WTC11 (cell line): ENCODE data around the gene GJA5. TPM values are rescaled to one million over a fixed set of nuclear protein-coding genes. Genes with fewer than 3 reads are reported as not detected.

ENCODE experiments used
- ATAC-seq: fragments of 200-7000 bp; cut with Tn5 transposase; 2 replicates; pipeline ENCODE4 v1.10.0; 2021; ENCODE audit warnings: mild to moderate bottlenecking, moderate library complexity
- Bru-seq: library from RNA; stranded (reverse); fragments of 400-500 nt; gene quantifications from one replicate; lab custom pipeline; 2021; lab: Mats Ljungman, UMichigan
- CTCF ChIA-PET: fragments of 300-600 bp; sonication (Branson Sonifier 250); formaldehyde crosslinking; loops from one replicate; lab custom pipeline; 2021; ENCODE audit warnings: antibody characterized with exemption; lab: Charles Lee
- POLR2A ChIA-PET: fragments of 350-600 bp; sonication (Branson Sonifier 250); formaldehyde crosslinking; loops from one replicate; lab custom pipeline; 2021; ENCODE audit warnings: antibody characterized with exemption; lab: Charles Lee
- DNase-seq: peaks from one replicate; pipeline ENCODE4 v3.0.0; 2021; ENCODE audit warnings: low spot score
- H3K27ac Mint-ChIP-seq: 2 replicates; pipeline ENCODE4 v1.8.0; 2021; ENCODE audit warnings: mixed read lengths
- H3K27me3 Mint-ChIP-seq: 2 replicates; pipeline ENCODE4 v1.8.0; 2021; ENCODE audit warnings: low read depth, mild to moderate bottlenecking, moderate library complexity, mixed read lengths
- H3K36me3 Mint-ChIP-seq: 2 replicates; pipeline ENCODE4 v1.8.0; 2021; ENCODE audit warnings: mixed read lengths
- H3K4me1 Mint-ChIP-seq: 2 replicates; pipeline ENCODE4 v1.8.0; 2022; ENCODE audit warnings: mixed read lengths
- H3K4me3 Mint-ChIP-seq: 2 replicates; pipeline ENCODE4 v1.8.0; 2021; ENCODE audit warnings: mild to moderate bottlenecking, moderate library complexity, mixed read lengths
- H3K9me3 Mint-ChIP-seq: 2 replicates; pipeline ENCODE4 v1.8.0; 2021; ENCODE audit warnings: mixed read lengths
- AFF4 ChIP-seq: sonication (generic); formaldehyde crosslinking; IDR thresholded peaks from 2 replicates; pipeline ENCODE4 v1.8.1; 2023; ENCODE audit warnings: mild to moderate bottlenecking, missing genetic modification reagents, borderline replicate concordance
- CREM ChIP-seq: sonication (generic); formaldehyde crosslinking; IDR thresholded peaks from 2 replicates; pipeline ENCODE4 v1.8.1; 2022; ENCODE audit warnings: mild to moderate bottlenecking, missing genetic modification reagents, moderate library complexity
- E2F4 ChIP-seq: sonication (generic); formaldehyde crosslinking; IDR thresholded peaks from 2 replicates; pipeline ENCODE4 v1.8.1; 2022; ENCODE audit warnings: low read depth, mild to moderate bottlenecking, moderate library complexity, missing genetic modification reagents, borderline replicate concordance
- FOXP1 ChIP-seq: sonication (generic); formaldehyde crosslinking; IDR thresholded peaks from 2 replicates; pipeline ENCODE4 v1.8.0; 2022; ENCODE audit warnings: missing genetic modification reagents, mild to moderate bottlenecking, moderate library complexity, borderline replicate concordance
- GRHL2 ChIP-seq: fragments of 250-450 bp; sonication (Bioruptor Pico); IDR thresholded peaks from 2 replicates; pipeline ENCODE4 v1.8.0; 2022; ENCODE audit warnings: mild to moderate bottlenecking, moderate library complexity; ENCODE audit not compliant: insufficient replicate concordance, severe bottlenecking
- MXD4 ChIP-seq: fragments of 250-450 bp; sonication (Bioruptor Pico); IDR thresholded peaks from 2 replicates; pipeline ENCODE4 v1.8.0; 2021; ENCODE audit warnings: mild to moderate bottlenecking, moderate library complexity, borderline replicate concordance
- MYBL2 ChIP-seq: sonication (generic); formaldehyde crosslinking; IDR thresholded peaks from 2 replicates; pipeline ENCODE4 v1.8.1; 2023; ENCODE audit warnings: mild to moderate bottlenecking, moderate library complexity, missing genetic modification reagents
- NFE2L1 ChIP-seq: sonication (generic); formaldehyde crosslinking; IDR thresholded peaks from 2 replicates; pipeline ENCODE4 v1.8.1; 2023; ENCODE audit warnings: missing genetic modification reagents
- PRDM15 ChIP-seq: sonication (generic); formaldehyde crosslinking; IDR thresholded peaks from 2 replicates; pipeline ENCODE4 v1.8.0; 2022; ENCODE audit warnings: missing genetic modification reagents
- PREB ChIP-seq: sonication (generic); formaldehyde crosslinking; IDR thresholded peaks from 2 replicates; pipeline ENCODE4 v1.8.1; 2022; ENCODE audit warnings: mild to moderate bottlenecking, missing genetic modification reagents, moderate library complexity, borderline replicate concordance
- RELA ChIP-seq: sonication (generic); formaldehyde crosslinking; IDR thresholded peaks from 2 replicates; pipeline ENCODE4 v1.8.1; 2022; ENCODE audit warnings: missing genetic modification reagents, mild to moderate bottlenecking, borderline replicate concordance
- SP1 ChIP-seq: sonication (generic); formaldehyde crosslinking; conservative IDR thresholded peaks from 2 replicates; pipeline ENCODE4 v1.8.1; 2022; ENCODE audit warnings: missing genetic modification reagents
- TCF7 ChIP-seq: sonication (generic); formaldehyde crosslinking; IDR thresholded peaks from 2 replicates; pipeline ENCODE4 v1.8.0; 2022; ENCODE audit warnings: mild to moderate bottlenecking, low read depth, missing genetic modification reagents, moderate library complexity
- TEAD4 ChIP-seq: sonication (generic); formaldehyde crosslinking; IDR thresholded peaks from 2 replicates; pipeline ENCODE4 v1.8.0; 2022; ENCODE audit warnings: mild to moderate bottlenecking, missing genetic modification reagents
- ZBTB21 ChIP-seq: sonication (generic); formaldehyde crosslinking; IDR thresholded peaks from 2 replicates; pipeline ENCODE4 v1.8.1; 2023; ENCODE audit warnings: mild to moderate bottlenecking, missing genetic modification reagents, borderline replicate concordance
- ZMAT4 ChIP-seq: fragments of 250-450 bp; sonication (Bioruptor Pico); IDR thresholded peaks from 2 replicates; pipeline ENCODE4 v1.9.0; 2021; ENCODE audit warnings: mild to moderate bottlenecking
- ZNF396 ChIP-seq: fragments of 250-450 bp; sonication (Bioruptor Pico); IDR thresholded peaks from 2 replicates; pipeline ENCODE4 v1.8.0; 2021; ENCODE audit warnings: mild to moderate bottlenecking, moderate library complexity, borderline replicate concordance
- ZNF512 ChIP-seq: sonication (generic); formaldehyde crosslinking; IDR thresholded peaks from 2 replicates; pipeline ENCODE4 v1.8.1; 2022; ENCODE audit warnings: missing genetic modification reagents, borderline replicate concordance
- long read RNA-seq, 3 experiments: library from RNA in 1 of 3; library from capped mRNA in 1 of 3; library from polyadenylated mRNA in 1 of 3; unstranded in 2 of 3; stranded (forward) in 1 of 3; transcript quantifications; one replicate each; pipeline ENCODE4 v2.0.0, GENCODE V29; 2021
- total RNA-seq: library from RNA; stranded (reverse); gene quantifications from 3 replicates; pipeline ENCODE4 v1.2.3, GENCODE V29; 2021

GJA5 gene
- total RNA-seq (2.2 to 3.0 TPM (median 2.2 TPM) in 3 replicates), Bru-seq, nascent RNA (percentile 38 among the genes with signal in this experiment)
- long read RNA-seq, experiment 1, transcript GJA5-203 (2 exons, 3,183 nt), result major isoform, 11 of 16 reads
- long read RNA-seq, experiment 1, partial matches to known transcripts, result 0 of 16 reads
- long read RNA-seq, experiment 1, other reads (novel, unspliced or antisense), result 3 of 16 reads
- long read RNA-seq, experiment 2, partial matches to known transcripts, result 3 of 4 reads
- long read RNA-seq, experiment 2, other reads (novel, unspliced or antisense), result 0 of 4 reads
- long read RNA-seq, experiment 3, partial matches to known transcripts, result 0 of 1 reads
- long read RNA-seq, experiment 3, other reads (novel, unspliced or antisense), result 0 of 1 reads

GRCh38 chr1:147760481-147761260 lies at the start of gene GJA5:
Gene GJA5 (minus strand): TSS chr1:147760602. CDS start chr1:147759238, 1,364 bp downstream.
- DNase-seq, result no peak
- H3K36me3 Mint-ChIP-seq, result no peaks in the 10 kb centered on the region
- no peak for TF ChIP-seq TEAD4 (CRISPR knock-in tag)
- no peak for TF ChIP-seq CREM (CRISPR knock-in tag)
- no peak for TF ChIP-seq MYBL2 (CRISPR knock-in tag)
- no peak for TF ChIP-seq E2F4 (CRISPR knock-in tag)
- TF ChIP-seq GRHL2 (CRISPR knock-in tag), result no peak
- no peak for TF ChIP-seq ZNF396 (CRISPR knock-in tag)
- TF ChIP-seq FOXP1 (CRISPR knock-in tag), result no peak
- no peak for TF ChIP-seq NFE2L1
- no peak for TF ChIP-seq MXD4
- TF ChIP-seq SP1, result no peak
- no peak for TF ChIP-seq ZNF512 (CRISPR knock-in tag)
- TF ChIP-seq TCF7, result no peak
- TF ChIP-seq PRDM15 (CRISPR knock-in tag), result no peak
- TF ChIP-seq ZBTB21, result no peak
- TF ChIP-seq ZMAT4 (CRISPR knock-in tag), result no peak
- TF ChIP-seq AFF4 (CRISPR knock-in tag), result no peak
- no peak for TF ChIP-seq RELA
- TF ChIP-seq PREB, result no peak
- no peak within 1 kb of the TSS for H3K4me3 Mint-ChIP-seq
- no peaks in the 10 kb centered on the region for H3K9me3 Mint-ChIP-seq
- no peak within 1 kb of the TSS for H3K27ac Mint-ChIP-seq
- CTCF ChIA-PET, result no interaction called here
- POLR2A ChIA-PET, result no interaction called here
- H3K27me3 Mint-ChIP-seq, result no peaks in the 10 kb centered on the region; the same call in 1 of the 2 replicates
- no peak for ATAC-seq
- peaks cover 6% of the 10 kb centered on the region for H3K4me1 Mint-ChIP-seq
